GM18526 (cell line): Measurements from ENCODE around the gene SH3RF3.

ENCODE experiments used
- POLR2A ChIP-seq: IDR thresholded peaks from 3 replicates; pipeline ENCODE4 v1.6.1; 2011; ENCODE audit not compliant: insufficient read length; ENCODE audit errors: extremely low read depth

SH3RF3 gene

DNA sequence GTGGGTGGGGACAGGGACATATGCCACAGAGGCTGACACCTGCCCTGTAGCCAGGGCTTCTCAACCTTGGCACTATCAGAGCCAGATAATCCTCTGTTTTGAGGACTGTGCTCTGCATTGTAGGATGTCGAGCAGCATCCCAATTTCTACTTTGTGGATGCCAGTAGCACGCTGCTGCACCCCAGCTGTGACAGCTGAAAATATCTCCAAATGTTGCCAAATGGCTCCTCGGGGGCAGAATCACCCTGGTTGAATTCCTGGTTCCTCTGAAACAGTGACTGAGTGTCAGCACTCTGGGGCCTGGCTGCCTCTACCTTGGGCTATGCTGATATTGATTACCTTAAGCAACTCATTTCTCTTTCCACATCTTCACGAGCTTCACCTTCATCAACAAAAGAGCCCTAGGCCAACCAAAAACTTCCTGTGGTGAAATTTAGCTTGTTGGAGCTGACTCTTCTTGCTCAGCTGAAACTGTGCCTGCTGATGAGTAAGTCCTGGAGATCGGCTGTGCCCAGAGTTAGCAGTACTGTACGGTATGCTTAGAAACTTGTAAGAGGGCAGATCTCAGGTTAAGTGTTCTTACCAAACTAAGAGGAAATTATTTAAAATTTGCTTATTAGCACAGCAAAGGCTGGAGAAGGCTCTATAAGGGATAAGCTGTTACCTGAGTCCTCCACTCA lies 346.7 kb downstream of the SH3RF3 start:
- no peak for TF ChIP-seq POLR2A

DNA sequence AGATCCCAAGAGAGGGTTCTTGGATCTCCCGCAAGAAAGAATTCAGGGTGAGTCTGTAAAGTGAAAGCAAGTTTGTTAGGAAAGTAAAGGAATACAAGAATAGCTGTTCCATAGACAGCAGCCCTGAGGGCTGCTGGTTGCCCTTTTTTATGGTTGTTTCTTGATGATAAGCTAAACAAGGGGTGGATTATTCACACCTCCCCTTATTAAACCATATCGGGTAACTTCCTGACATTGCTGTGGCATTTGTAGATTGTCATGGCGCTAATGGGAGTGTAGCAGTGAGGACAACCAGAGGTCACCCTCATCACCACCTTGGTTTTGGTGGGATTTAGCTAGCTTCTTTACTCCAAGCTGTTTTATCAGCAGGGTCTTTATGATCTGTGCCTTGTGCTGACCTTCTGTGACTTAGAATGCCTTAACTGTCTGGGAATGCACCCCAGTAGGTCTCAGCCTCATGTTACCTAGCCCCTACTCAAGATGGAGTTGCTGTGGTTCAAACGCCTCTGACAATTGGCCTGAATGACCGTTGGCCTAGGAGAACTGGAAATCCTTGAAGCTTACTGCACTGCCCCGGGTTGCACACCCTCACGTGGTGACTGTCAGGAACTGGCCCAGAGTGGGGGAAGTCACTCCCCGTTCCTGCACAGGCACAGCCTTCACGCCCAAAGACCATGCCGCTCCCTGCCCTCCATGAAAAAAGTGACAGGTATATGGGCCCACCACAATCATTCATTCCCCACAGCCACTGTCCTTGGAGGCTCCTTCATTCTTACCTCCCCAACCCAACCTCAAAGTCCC lies 347.8 kb downstream of the SH3RF3 start:
- no peak for TF ChIP-seq POLR2A

DNA sequence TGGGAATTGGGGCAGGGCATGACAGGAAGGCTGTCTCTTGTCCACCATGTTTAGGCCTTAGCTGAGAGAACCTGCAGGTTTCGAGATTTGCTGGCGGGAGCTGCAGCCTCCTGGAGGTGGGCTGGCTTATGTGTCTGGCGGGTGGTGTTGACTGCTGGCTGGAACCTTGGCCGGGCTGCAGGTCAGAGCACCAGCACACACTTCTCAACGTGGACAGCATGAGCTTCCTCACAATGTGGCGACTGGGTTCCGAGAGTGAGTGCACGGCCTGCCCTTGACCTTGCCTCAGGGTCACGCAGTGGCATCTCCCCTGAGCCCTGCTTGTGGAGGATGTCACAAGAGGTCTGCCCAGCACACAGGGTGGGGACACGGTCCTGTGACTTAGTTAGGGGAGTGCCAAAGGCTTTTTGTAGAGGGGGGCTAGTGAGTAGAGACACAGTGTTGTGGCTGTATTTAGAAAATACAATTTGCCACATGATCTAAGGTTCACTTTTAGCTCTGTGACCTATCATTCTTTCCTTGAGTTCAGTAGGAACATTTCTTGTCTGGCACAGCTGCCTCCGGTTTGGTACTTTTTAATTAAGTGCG lies 350.0 kb downstream of the SH3RF3 start:
- no peak for TF ChIP-seq POLR2A

DNA sequence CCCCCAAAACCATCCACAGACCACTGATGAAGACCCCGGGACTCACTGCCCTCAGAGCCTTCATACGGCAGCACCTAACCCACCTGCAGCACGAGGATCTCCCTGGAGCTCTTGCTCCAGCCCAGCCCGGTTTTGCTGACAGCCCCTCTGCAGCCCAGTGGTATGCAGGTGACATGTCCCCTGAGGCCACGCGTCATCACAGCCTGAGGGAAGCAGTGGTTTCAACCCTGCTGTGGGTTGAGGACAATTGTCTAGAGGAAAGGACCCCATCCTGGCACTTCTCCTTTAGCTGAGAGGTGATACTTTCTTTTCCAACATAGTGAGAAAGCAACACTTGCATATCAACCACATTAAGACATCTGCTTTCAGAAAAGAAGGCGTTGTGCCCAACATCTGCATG lies 350.8 kb downstream of the SH3RF3 start:
- TF ChIP-seq POLR2A = no peak

DNA sequence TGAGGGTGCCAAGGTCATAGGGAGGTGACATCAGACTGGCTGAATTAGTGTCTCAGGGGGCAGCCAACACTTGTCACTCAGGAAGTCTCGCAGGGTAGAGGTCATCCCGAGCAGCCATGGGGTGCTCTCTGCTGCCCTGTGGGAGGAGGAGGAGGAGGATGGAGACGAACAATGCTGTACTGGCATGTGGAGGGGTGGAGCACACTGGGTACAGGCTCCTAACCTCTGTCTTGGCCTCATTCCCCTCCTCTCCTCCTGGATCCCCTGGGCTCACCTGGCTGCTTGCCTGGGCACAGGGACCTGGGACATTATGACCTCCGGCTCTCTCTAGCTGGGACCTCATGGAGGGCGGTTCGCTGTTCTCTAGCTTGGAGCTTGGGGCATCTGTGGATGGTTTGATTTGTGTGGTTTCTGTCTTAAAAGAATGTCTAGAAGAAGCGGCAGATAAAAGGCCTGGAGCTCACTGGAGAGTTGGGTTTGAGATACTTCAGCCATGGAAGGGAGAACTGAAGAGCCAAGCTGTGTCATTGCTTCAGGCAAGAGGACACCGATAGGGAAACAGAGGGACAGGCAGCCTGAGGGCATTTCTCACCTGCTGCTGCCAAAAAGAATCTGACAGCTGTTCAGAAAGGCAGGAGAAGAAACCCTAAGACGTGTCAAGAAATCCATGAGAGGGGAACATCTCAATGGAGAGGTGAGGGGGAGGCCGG lies 351.6 kb downstream of the SH3RF3 start:
- no peak for TF ChIP-seq POLR2A

DNA sequence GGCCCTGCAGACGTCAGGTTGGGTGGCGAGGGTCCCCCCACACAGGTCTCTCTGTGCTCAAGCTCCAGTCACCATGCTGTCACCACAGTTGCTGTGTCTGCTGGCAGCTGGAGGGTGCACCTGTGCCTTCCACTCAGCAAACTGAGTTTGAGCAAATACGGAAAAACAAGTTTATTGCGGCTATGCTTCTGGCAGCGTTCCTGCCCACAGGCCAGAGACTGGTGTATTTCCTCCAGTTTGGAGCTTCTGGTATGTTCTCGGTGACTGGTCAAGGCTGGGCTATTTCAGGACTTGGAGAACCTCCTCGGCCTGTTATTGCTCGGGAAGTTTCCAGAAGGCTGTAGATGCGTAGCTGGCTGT lies 352.2 kb downstream of the SH3RF3 start:
- TF ChIP-seq POLR2A = no peak

DNA sequence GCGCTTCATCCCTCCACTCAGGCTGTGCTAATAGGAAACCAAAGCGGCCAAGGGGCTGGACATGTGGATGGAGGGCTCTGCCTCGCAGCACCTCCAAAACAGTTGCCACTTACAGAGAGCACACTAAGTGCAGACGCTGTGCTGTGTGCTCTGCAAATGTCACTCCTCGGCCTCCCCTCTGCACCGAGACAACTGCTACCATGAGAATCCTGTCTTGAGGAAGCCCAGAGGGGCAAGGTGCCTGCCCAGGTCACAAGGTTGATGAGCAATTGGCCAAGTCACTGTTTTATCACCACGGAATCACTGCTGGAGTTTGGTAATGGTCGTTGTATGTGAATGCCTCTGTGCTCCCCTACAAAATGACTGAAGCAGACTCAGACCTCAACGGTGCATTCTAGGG lies 352.6 kb downstream of the SH3RF3 start:
- no peak for TF ChIP-seq POLR2A

DNA sequence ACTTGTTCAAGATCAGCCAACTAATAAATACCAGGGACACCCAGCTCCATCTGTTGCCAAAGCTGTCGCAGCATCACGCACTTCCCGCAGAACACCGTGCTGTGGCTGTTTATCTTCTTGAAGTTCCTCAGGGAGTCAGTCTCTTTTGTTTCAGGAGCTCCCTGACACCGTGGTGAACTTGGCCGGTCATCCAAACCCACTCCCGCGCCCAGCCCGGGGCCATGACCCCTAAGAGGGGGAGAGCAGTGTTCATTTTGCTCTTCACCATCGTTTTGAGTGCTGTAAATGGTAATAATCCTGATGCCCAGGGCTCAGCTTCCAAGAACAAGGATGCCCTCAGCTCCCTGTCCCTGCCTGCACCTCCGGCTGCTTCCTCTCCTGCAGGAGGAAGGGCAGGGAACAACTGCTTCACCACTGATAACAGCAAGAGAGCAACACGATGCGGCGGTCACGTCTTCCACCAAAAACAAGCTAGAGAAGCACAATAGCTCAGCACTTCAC lies 353.4 kb downstream of the SH3RF3 start:
- no peak for TF ChIP-seq POLR2A

DNA sequence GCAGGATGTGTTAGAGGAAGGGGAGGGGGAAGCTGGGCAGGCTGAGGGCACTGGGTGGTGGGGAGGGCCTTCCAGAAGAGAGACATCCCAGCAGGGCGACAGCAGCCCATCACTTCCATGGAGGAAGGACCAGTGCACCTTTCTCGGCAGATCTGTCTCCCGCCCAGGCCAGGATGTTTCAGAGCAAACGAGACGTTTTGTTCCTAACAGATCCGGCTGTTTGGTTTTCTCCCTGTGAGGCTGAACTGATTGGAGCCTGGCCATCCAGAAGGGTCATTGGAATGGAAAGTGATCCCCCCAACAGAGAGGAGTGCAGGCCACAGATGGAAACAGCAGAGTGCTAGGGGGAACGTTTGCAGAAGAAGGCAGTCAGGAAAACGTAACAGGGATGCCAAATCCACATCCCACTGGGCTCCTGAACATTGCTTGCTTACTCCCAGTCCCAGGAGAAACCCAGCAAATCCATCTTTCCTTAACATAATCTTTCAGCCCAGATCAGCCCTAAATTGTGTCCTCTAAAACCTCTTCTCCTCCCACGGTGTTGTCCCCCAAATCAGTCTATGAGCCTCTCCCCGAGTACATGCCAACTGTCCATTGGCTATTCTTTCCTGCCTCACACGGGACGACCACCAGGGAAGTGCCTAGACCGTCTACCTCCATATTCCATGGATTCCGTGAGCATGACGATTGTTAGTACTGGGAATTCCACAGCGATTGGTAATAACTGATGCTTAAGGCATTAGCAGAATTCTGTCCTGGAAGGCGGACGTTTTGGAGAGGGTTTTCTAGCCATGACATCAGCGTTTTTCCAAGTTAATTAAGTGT lies 357.9 kb downstream of the SH3RF3 start:
- no peak for TF ChIP-seq POLR2A

DNA sequence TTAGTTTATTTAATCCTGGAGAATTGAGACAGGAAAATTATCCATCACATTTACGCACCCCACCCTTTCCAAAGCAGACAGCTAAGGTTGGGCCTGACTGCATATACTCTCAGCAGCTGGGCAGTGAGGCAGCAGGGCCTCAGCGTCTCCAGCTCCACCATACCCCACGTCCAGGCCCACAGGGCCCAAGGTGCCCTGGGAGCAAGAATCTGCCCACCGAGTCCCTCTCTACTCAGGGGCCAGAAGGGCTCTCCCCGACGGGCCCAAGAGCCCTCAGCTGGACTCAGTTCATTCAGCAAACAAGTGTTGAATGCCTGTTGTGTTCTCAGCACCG lies 358.5 kb downstream of the SH3RF3 start:
- TF ChIP-seq POLR2A = no peak

DNA sequence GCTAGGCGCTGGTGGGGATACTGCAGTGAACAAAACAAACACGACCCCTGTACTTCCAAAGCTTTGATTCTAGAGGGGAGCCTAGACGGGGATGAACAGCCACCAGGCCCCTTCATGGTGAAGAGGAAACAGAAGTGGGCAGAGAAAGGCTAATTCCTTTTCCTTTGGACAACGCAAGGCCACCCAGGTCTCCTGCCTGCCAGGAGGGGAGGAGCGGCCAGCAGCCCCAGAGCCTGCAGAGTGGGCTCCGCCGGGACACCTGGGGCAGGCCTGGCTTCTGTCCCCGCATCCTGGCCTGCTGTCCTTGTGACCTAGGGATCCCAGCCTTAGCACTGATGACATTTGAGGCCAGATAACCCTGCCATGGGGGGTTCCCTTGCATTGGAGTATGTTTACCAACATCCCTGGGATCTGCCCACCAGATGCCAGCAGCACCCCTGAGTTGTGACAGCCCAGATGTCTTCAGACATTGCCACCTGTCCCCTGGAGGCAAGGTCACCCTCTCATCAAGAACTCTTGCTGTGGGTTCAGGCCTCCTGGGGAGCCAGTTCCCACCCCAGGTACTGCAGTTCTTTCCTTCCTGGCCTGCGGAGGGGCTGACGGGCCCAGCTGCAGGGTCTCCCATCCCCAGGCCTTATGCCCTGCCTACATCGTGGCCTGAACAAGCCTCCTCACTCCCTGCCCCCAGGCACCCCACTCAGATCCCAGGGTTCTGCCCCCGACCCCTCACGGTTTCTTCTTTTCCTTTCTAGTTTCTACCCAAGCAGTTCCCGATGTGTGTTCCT lies 359.1 kb downstream of the SH3RF3 start:
- TF ChIP-seq POLR2A = no peak

DNA sequence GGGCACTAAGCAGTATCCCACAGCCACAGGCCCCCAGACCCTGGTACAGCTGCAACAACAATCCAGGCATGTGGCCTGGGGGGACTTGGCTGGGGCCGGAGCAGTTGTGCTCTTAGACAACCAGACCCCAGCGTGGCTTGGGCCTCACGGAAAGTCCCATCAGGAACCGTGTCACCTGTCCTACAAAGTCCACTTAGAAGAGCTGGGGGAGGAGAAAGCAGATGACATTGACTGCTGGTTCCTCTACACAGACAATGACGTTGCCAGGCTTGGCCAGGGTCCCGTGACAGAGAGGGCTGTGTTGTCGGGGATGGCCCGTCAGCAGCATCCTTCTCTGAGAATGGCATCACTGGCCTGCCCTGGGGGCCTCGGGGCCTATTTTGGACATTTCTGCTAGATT lies 360.3 kb downstream of the SH3RF3 start:
- no peak for TF ChIP-seq POLR2A

DNA sequence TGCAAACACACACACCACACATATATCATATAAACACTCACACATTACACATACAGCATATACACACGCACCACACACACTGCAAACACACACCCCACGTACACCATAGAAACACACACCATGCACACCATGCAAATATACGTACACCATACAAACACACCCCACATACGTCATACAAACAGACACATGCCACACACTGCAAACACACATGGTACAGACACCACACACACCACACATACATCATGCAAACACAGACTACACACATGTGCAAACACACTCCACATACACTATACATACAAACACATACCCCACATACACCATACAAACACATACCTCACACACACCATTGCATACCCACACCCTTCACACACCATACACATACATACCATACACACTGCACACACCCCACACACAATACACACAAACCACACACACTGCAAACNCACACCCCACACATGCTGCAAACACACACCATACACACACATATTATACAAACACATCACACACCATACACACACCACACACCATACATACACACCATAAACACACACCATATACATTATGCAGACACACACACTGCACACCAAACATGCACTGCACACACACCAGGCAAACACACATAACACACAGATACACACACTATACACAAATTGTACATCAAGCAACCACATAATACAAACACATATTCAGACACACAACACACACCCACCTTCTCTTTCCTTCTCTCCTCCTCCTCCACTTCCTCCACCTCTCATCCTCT lies 364.4 kb downstream of the SH3RF3 start:
- TF ChIP-seq POLR2A = no peak

DNA sequence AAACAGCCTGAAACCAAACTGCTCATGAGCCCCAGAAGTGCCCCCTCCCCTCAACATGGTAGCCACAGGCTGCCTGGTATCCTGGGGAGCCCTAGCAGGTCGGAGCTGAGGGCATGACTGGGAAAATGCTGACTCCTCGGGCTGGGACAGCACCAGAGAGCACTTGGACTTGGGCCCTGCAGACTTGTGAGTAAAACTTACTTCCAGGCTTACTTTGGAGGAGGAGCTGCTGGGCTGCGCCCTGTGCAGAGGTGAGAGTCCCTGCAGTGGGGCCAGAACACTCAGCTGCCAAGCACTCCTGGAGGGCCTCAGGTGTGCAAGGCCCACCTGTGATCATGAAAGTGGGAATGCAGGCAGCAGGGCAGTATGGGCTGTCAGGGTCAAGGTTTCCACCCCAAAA lies 365.3 kb downstream of the SH3RF3 start:
- TF ChIP-seq POLR2A = no peak

DNA sequence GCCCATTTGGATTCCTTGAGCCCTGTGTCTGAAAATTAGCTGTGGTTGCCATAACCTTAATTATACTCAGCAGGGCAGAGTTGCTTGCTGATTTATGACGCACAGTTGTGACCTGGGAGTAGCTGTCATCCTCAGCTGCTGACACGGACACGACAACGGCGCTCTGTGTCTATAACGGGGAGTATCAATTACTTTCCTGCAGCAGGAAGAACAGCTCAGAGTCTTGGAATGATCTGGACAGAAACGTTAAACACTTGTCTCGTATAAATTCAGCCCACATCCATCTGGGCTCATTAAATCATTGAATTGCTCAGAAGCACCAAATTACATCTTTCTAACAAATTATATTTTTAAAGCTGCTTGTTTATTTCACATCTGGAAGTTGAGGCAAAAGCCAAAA lies 368.5 kb downstream of the SH3RF3 start:
- no peak for TF ChIP-seq POLR2A
